ENCODE measurements around the gene TBC1D10B. TPM values are rescaled to one million over a fixed set of nuclear protein-coding genes. Genes with fewer than 3 reads are reported as not detected.

Gene TBC1D10B
- total and polyA plus RNA-seq, 2 of the 8 experiments (the other 6 are each of a cell fraction or from before 2014, with no cell fraction given): 15.4 to 28.6 TPM

DNA sequence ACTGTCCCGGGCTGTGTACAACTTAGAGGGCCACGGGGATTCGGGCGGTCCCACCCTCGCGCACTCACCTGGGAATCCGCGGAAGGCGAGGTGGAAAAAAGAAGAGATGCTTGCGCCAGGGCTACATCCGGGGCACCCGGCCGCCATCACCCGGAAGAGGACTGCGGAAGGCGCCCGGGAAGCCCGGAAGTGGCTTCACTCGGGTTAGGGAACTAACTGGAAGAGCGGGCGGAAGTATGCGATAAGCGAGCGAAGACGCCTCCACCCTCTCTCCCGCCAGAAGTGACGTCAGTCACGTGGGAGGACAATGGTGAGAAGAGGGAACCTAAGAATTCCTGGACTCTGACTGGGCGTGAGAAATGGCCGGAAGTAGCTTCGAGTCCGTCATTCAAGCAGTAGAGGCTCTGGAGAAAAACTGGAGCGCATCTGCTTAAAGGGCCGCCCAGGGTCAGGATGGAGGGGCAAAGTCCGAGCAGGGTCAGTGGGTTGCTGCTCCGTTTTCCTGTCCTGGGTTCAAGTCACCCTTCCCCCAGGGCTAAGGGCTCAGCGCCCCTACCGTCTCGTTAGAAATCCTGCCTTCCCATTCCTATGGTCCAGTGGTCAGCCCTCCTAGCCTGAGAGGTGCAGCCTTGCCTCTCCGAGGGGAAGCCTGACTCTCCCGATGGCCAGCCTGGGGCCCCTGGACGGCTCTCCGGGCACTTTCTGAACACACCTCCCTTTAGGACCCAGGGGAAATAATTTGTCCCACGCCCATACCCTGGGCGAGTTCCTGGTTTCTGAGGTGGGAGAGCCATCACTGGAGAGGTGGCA lies 14.9 kb downstream of the TBC1D10B start, which contains the start of gene CD2BP2 (continued):
- TF ChIP-seq SIN3A (conservative IDR thresholded peaks at IDR 0.05 in 1 of 2, IDR thresholded peaks at IDR 0.05 in 1 of 2; ENCODE audit: low read depth in 1 of 2, low read length in 2 of 2): peak; percentile 69 to 91; a peak in 2 of 4 replicates
- no peak for TF ChIP-seq SP2 (IDR thresholded peaks at IDR 0.05; ENCODE audit: low read length)
- TF ChIP-seq TEAD4 (IDR thresholded peaks at IDR 0.05; ENCODE audit: low read depth, low read length): peak; percentile 59; the same call in 1 of the 2 replicates
- peak in 1 of 2 experiments; percentile 17; a peak in 1 of 3 replicates for TF ChIP-seq EP300 (IDR thresholded peaks at IDR 0.05; ENCODE audit: borderline replicate concordance in 1 of 2, low read depth in 2 of 2, low read length in 2 of 2)
- TF ChIP-seq BRCA1 (IDR thresholded peaks at IDR 0.05; ENCODE audit: low read depth, low read length): no peak
- no peak for TF ChIP-seq HDAC6 (IDR thresholded peaks at IDR 0.05; ENCODE audit: low read depth, low read length)
- TF ChIP-seq, protein P1, sequence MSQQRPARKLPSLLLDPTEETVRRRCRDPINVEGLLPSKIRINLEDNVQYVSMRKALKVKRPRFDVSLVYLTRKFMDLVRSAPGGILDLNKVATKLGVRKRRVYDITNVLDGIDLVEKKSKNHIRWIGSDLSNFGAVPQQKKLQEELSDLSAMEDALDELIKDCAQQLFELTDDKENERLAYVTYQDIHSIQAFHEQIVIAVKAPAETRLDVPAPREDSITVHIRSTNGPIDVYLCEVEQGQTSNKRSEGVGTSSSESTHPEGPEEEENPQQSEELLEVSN (IDR thresholded peaks at IDR 0.05): peak; percentile 96
- TF ChIP-seq, protein P2, sequence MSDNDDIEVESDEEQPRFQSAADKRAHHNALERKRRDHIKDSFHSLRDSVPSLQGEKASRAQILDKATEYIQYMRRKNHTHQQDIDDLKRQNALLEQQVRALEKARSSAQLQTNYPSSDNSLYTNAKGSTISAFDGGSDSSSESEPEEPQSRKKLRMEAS (IDR thresholded peaks at IDR 0.05): peak; percentile 91
- TF ChIP-seq BACH1 (IDR thresholded peaks at IDR 0.05; ENCODE audit: low read length): no peak
- no peak for TF ChIP-seq ZNF274 (IDR thresholded peaks at IDR 0.05; ENCODE audit: borderline replicate concordance, extremely low read depth, low read length)
- peak; percentile 97 for TF ChIP-seq EGR1 (IDR thresholded peaks at IDR 0.05; ENCODE audit: borderline replicate concordance, low read depth, low read length)
- 0 out of 4 replicates have a peak, but pooled peaks of 1 of the 2 experiments have one; percentile 1 for TF ChIP-seq RAD21 (IDR thresholded peaks at IDR 0.05 in 1 of 2, conservative IDR thresholded peaks at IDR 0.05 in 1 of 2; ENCODE audit: low read depth in 2 of 2, low read length in 2 of 2)
- TF ChIP-seq CEBPB (IDR thresholded peaks at IDR 0.05; ENCODE audit: low read depth, low read length): no peak
- peak; percentile 88 for TF ChIP-seq CREB1 (IDR thresholded peaks at IDR 0.05)
- TF ChIP-seq PHF8 (conservative IDR thresholded peaks at IDR 0.05; ENCODE audit: low read depth, low read length): peak; percentile 68; the same call in 1 of the 2 replicates
- TF ChIP-seq NRF1 (IDR thresholded peaks at IDR 0.05; ENCODE audit: low read depth, low read length): no peak
- TF ChIP-seq MAFK (IDR thresholded peaks at IDR 0.05; ENCODE audit: low read depth, low read length): no peak
- peak; percentile 20 for TF ChIP-seq SAP30 (IDR thresholded peaks at IDR 0.05; ENCODE audit: insufficient read depth, insufficient replicate concordance, low read length)
- peak; percentile 91 for TF ChIP-seq TAF1 (IDR thresholded peaks at IDR 0.05; ENCODE audit: low read depth, low read length)
- no peak for TF ChIP-seq CBX5 (IDR thresholded peaks at IDR 0.05; ENCODE audit: low read depth, low read length)
- no peak; the same call in 1 of the 2 replicates for TF ChIP-seq JUND (IDR thresholded peaks at IDR 0.05; ENCODE audit: low read length)
- TF ChIP-seq KDM4A (IDR thresholded peaks at IDR 0.05; ENCODE audit: low read depth, low read length, severe bottlenecking): peak; percentile 65
- TF ChIP-seq POU5F1 (IDR thresholded peaks at IDR 0.05; ENCODE audit: low read depth, low read length): no peak
